HepG2 (cell line): ENCODE measurements around the gene EIF4G2. TPM values are rescaled to one million over a fixed set of nuclear protein-coding genes. Genes with fewer than 3 reads are reported as not detected.

ENCODE experiments used
- ARNT ChIP-seq: fragments of 450-650 bp; IDR thresholded peaks from 2 replicates; pipeline ENCODE4 v1.6.1; 2017
- HNRNPL ChIP-seq: fragments of 200-400 bp; formaldehyde crosslinking; IDR thresholded peaks from 2 replicates; pipeline ENCODE4 v1.6.1; 2017; ENCODE audit warnings: mild to moderate bottlenecking, low read depth, low read length
- IKZF4 ChIP-seq: sonication (generic); formaldehyde crosslinking; IDR thresholded peaks from 2 replicates; pipeline ENCODE4 v1.5.1; 2020; ENCODE audit warnings: borderline replicate concordance, mild to moderate bottlenecking, low read depth, missing genetic modification reagents; ENCODE audit errors: not compliant biosample characterization
- NFKB2 ChIP-seq: sonication (generic); formaldehyde crosslinking; IDR thresholded peaks from 2 replicates; pipeline ENCODE4 v1.4.0; 2020; ENCODE audit warnings: missing genetic modification reagents, borderline replicate concordance
- NFRKB ChIP-seq: fragments of 450-650 bp; IDR thresholded peaks from 2 replicates; pipeline ENCODE4 v1.6.1; 2017
- REXO4 ChIP-seq: sonication (generic); formaldehyde crosslinking; IDR thresholded peaks from 2 replicates; pipeline ENCODE4 v1.8.0; 2022; ENCODE audit warnings: missing genetic modification reagents, mild to moderate bottlenecking, borderline replicate concordance
- SAP130 ChIP-seq: IDR thresholded peaks from 2 replicates; pipeline ENCODE4 v1.6.1; 2016; ENCODE audit warnings: low read depth
- SCMH1 ChIP-seq: sonication (generic); formaldehyde crosslinking; IDR thresholded peaks from 2 replicates; pipeline ENCODE4 v1.9.0; 2021; ENCODE audit warnings: missing genetic modification reagents, mild to moderate bottlenecking, borderline replicate concordance
- SP1 ChIP-seq, 2 experiments: fragments of 450-650 bp in 1 of 2; sonication (generic) in 1 of 2; formaldehyde crosslinking in 1 of 2; IDR thresholded peaks; 2 replicates each; pipeline versions ENCODE4 v1.4.0 to v1.6.1; 2016 to 2020; ENCODE audit warnings: missing genetic modification reagents in 1 of 2
- TGIF2 ChIP-seq: IDR thresholded peaks from 2 replicates; pipeline ENCODE4 v1.6.1; 2016; ENCODE audit warnings: control low read depth, missing compliant biosample characterization
- TRAFD1 ChIP-seq: sonication (generic); formaldehyde crosslinking; IDR thresholded peaks from 2 replicates; pipeline ENCODE4 v1.5.1; 2020; ENCODE audit warnings: missing genetic modification reagents, mild to moderate bottlenecking, borderline replicate concordance
- ZBTB25 ChIP-seq: IDR thresholded peaks from 2 replicates; pipeline ENCODE4 v1.6.1; 2018; ENCODE audit warnings: missing genetic modification reagents
- ZBTB3 ChIP-seq: sonication (generic); formaldehyde crosslinking; IDR thresholded peaks from 2 replicates; pipeline ENCODE4 v1.4.0; 2020; ENCODE audit warnings: low read depth, mild to moderate bottlenecking, moderate library complexity, missing genetic modification reagents, borderline replicate concordance
- ZEB1 ChIP-seq: IDR thresholded peaks from 2 replicates; pipeline ENCODE4 v1.6.1; 2012; ENCODE audit warnings: mild to moderate bottlenecking, low read depth, inconsistent platforms; ENCODE audit not compliant: insufficient replicate concordance
- ZHX1 ChIP-seq: sonication (generic); formaldehyde crosslinking; IDR thresholded peaks from 2 replicates; pipeline ENCODE4 v1.8.1; 2022; ENCODE audit warnings: low read depth, mild to moderate bottlenecking, missing genetic modification reagents
- ZKSCAN5 ChIP-seq: sonication (generic); formaldehyde crosslinking; IDR thresholded peaks from 2 replicates; pipeline ENCODE4 v1.5.1; 2020; ENCODE audit warnings: mild to moderate bottlenecking, missing genetic modification reagents
- ZNF558 ChIP-seq: sonication (generic); formaldehyde crosslinking; IDR thresholded peaks from 2 replicates; pipeline ENCODE4 v1.9.0; 2022; ENCODE audit warnings: mild to moderate bottlenecking, missing genetic modification reagents, borderline replicate concordance
- ZNF564 ChIP-seq: sonication (generic); formaldehyde crosslinking; IDR thresholded peaks from 2 replicates; pipeline ENCODE4 v1.8.1; 2023; ENCODE audit warnings: mild to moderate bottlenecking, missing genetic modification reagents
- ZNF569 ChIP-seq: sonication (generic); formaldehyde crosslinking; IDR thresholded peaks from 2 replicates; pipeline ENCODE4 v1.5.0; 2020; ENCODE audit warnings: mild to moderate bottlenecking, missing genetic modification reagents, moderate library complexity, borderline replicate concordance
- ZNF629 ChIP-seq: sonication (generic); formaldehyde crosslinking; conservative IDR thresholded peaks from 2 replicates; pipeline ENCODE4 v1.5.0; 2020; ENCODE audit warnings: missing genetic modification reagents
- ZNF703 ChIP-seq: sonication (generic); formaldehyde crosslinking; IDR thresholded peaks from 2 replicates; pipeline ENCODE4 v1.5.1; 2020; ENCODE audit warnings: missing genetic modification reagents, mild to moderate bottlenecking, moderate library complexity, borderline replicate concordance
- ZNF746 ChIP-seq: sonication (generic); formaldehyde crosslinking; IDR thresholded peaks from 2 replicates; pipeline ENCODE4 v1.8.0; 2022; ENCODE audit warnings: mild to moderate bottlenecking, missing genetic modification reagents
- ZNF761 ChIP-seq: sonication (generic); formaldehyde crosslinking; conservative IDR thresholded peaks from 2 replicates; pipeline ENCODE4 v1.4.0; 2020; ENCODE audit warnings: mild to moderate bottlenecking, missing genetic modification reagents
- polyA plus RNA-seq, 8 experiments: library from polyadenylated mRNA; depleted of rRNA in 3 of 8; stranded (reverse) in 7 of 8; unstranded in 1 of 8; fragments of >200 nt; fragmentation: Illumina TruSeq in 4 of 8; extraction: Trizol in 4 of 8; gene quantifications; 2 replicates each; pipeline versions ENCODE4 v1.2.1 to v1.2.3, GENCODE V29; 2011 to 2016; ENCODE audit warnings: low read depth in 4 of 8, missing spikeins in 1 of 8, mixed read lengths in 1 of 8; ENCODE audit not compliant: insufficient read depth in 1 of 8
- total RNA-seq, 5 experiments: library from RNA; depleted of rRNA; stranded (reverse); fragments of >200 nt; fragmentation: Illumina TruSeq; extraction: Trizol; gene quantifications; 2 replicates each; pipeline ENCODE4 v1.2.3, GENCODE V29; 2016; ENCODE audit warnings: low read depth in 1 of 5

The EIF4G2 gene
- total and polyA plus RNA-seq, 2 of the 13 experiments (the other 11 are each of a cell fraction or from before 2014, with no cell fraction given) = 362 to 546 TPM

- peak; percentile 84; the same call in 1 of the 2 replicates for TF ChIP-seq ZNF761 (CRISPR knock-in tag)
- peak; percentile 89; the same call in 1 of the 2 replicates for TF ChIP-seq ZNF703
- TF ChIP-seq NFKB2 (CRISPR knock-in tag) = peak; percentile 69; the same call in 1 of the 2 replicates
- TF ChIP-seq TRAFD1 = no peak; the same call in 1 of the 2 replicates
- peak; percentile 98 for TF ChIP-seq ZBTB25 (CRISPR knock-in tag)
- no peak for TF ChIP-seq ZNF569 (CRISPR knock-in tag)
- TF ChIP-seq SCMH1 (CRISPR knock-in tag) = no peak
- TF ChIP-seq SAP130 (CRISPR knock-in tag) = peak; percentile 95
- TF ChIP-seq ZNF564 (CRISPR knock-in tag) = peak; percentile 63; the same call in 1 of the 2 replicates
- 0 out of 2 replicates have a peak, but pooled peaks have one; percentile 31 for TF ChIP-seq ZBTB3
- TF ChIP-seq ZNF629 (CRISPR knock-in tag) = peak; percentile 46
- no peak for TF ChIP-seq HNRNPL
- peak; percentile 79 for TF ChIP-seq ZEB1
- TF ChIP-seq ZKSCAN5 (CRISPR knock-in tag) = peak; percentile 58; the same call in 1 of the 2 replicates
- TF ChIP-seq TGIF2 (CRISPR knock-in tag) = peak; percentile 25; the same call in 1 of the 2 replicates
- TF ChIP-seq NFRKB = no peak
- peak; percentile 63 for TF ChIP-seq IKZF4
- no peak for TF ChIP-seq SP1 (IDR thresholded peaks at IDR 0.05)
- peak; percentile 94 for TF ChIP-seq SP1 (CRISPR knock-in tag; IDR thresholded peaks at IDR 0.05)
- TF ChIP-seq ZNF558 (CRISPR knock-in tag) = peak; percentile 96
- TF ChIP-seq ZNF746 (CRISPR knock-in tag) = peak; percentile 12; the same call in 1 of the 2 replicates
- TF ChIP-seq REXO4 (CRISPR knock-in tag) = peak; percentile 91; the same call in 1 of the 2 replicates
- TF ChIP-seq ZHX1 = peak; percentile 80
- TF ChIP-seq ARNT = no peak
These were observed 57.7 kb downstream of the EIF4G2 start, which contains the start of gene CTR9 (continued) for GRCh38 chr11:10750838-10751580.
